Astrocyte (in vitro differentiated cells and primary cell): ENCODE data around the gene MELK. TPM values are rescaled to one million over a fixed set of nuclear protein-coding genes. Genes with fewer than 3 reads are reported as not detected.

Experiments used
- DNase-seq: peaks from one replicate; pipeline ENCODE4 v3.0.0-alpha.2; 2010; ENCODE audit warnings: low read depth
- FAIRE-seq: peaks from 2 replicates; lab custom pipeline; 2011; peaks lifted over from hg19 to GRCh38; lab: Jason Lieb, UNC
- H2AFZ ChIP-seq: 2 replicates; pipeline ENCODE4 v1.6.0; 2012; ENCODE audit warnings: low read depth, low read length, inconsistent platforms
- H3K27ac ChIP-seq: 2 replicates; pipeline ENCODE4 v1.5.1; 2011; ENCODE audit warnings: low read depth, low read length, inconsistent platforms
- H3K27me3 ChIP-seq: 2 replicates; pipeline ENCODE4 v1.6.0; 2011; ENCODE audit warnings: low read length, inconsistent platforms; ENCODE audit not compliant: insufficient read depth
- H3K36me3 ChIP-seq: 2 replicates; pipeline ENCODE4 v1.5.1; 2011; ENCODE audit warnings: low read length, inconsistent platforms; ENCODE audit not compliant: insufficient read depth
- H3K4me1 ChIP-seq: 2 replicates; pipeline ENCODE4 v1.5.1; 2011; ENCODE audit warnings: low read length, inconsistent platforms; ENCODE audit not compliant: insufficient read depth
- H3K4me2 ChIP-seq: 2 replicates; pipeline ENCODE4 v1.6.0; 2012; ENCODE audit warnings: low read length, inconsistent platforms
- H3K4me3 ChIP-seq: 2 replicates; pipeline ENCODE4 v1.5.1; 2011; ENCODE audit warnings: low read depth, mild to moderate bottlenecking, low read length, inconsistent platforms; ENCODE audit not compliant: insufficient read depth
- H3K79me2 ChIP-seq: 2 replicates; pipeline ENCODE4 v1.6.0; 2012; ENCODE audit warnings: mild to moderate bottlenecking, low read length, inconsistent platforms; ENCODE audit not compliant: insufficient read depth
- H3K9ac ChIP-seq: 2 replicates; pipeline ENCODE4 v1.6.0; 2012; ENCODE audit warnings: mild to moderate bottlenecking, low read length, inconsistent platforms
- H3K9me3 ChIP-seq: 2 replicates; pipeline ENCODE4 v1.5.1; 2012; ENCODE audit warnings: low read depth, mild to moderate bottlenecking, low read length, inconsistent platforms; ENCODE audit not compliant: insufficient read depth
- H4K20me1 ChIP-seq: 2 replicates; pipeline ENCODE4 v1.6.0; 2012; ENCODE audit warnings: low read length, inconsistent platforms; ENCODE audit not compliant: insufficient read depth
- H3K27ac Mint-ChIP-seq: one replicate; pipeline ENCODE4 v1.8.0; 2021; ENCODE audit warnings: mild to moderate bottlenecking, mixed read lengths; ENCODE audit not compliant: unreplicated experiment
- H3K27me3 Mint-ChIP-seq: one replicate; pipeline ENCODE4 v1.8.0; 2021; ENCODE audit warnings: low read depth, mixed read lengths; ENCODE audit not compliant: unreplicated experiment
- H3K36me3 Mint-ChIP-seq: one replicate; pipeline ENCODE4 v1.8.0; 2021; ENCODE audit warnings: low read depth, mixed read lengths; ENCODE audit not compliant: unreplicated experiment
- H3K4me1 Mint-ChIP-seq: one replicate; pipeline ENCODE4 v1.8.0; 2021; ENCODE audit warnings: low read depth, mixed read lengths; ENCODE audit not compliant: unreplicated experiment
- H3K4me3 Mint-ChIP-seq: one replicate; pipeline ENCODE4 v1.8.0; 2021; ENCODE audit warnings: mild to moderate bottlenecking, moderate library complexity, mixed read lengths; ENCODE audit not compliant: unreplicated experiment
- H3K9me3 Mint-ChIP-seq: one replicate; pipeline ENCODE4 v1.8.0; 2021; ENCODE audit warnings: mild to moderate bottlenecking, mixed read lengths; ENCODE audit not compliant: unreplicated experiment
- EZH2 ChIP-seq: IDR thresholded peaks from 2 replicates; pipeline ENCODE4 v1.6.1; 2012; ENCODE audit warnings: mild to moderate bottlenecking, low read length, inconsistent platforms; ENCODE audit not compliant: insufficient read depth
- total RNA-seq: library from RNA; stranded (reverse); gene quantifications from 2 replicates; pipeline ENCODE4 v1.2.1, GENCODE V29; 2021
- TF ChIP-seq, protein P1 (sequence below): IDR thresholded peaks from 2 replicates; pipeline ENCODE4 v1.5.1; 2011; ENCODE audit warnings: low read depth, mild to moderate bottlenecking, inconsistent platforms, low read length, moderate library complexity; ENCODE audit not compliant: insufficient read depth

The MELK gene
- total RNA-seq, 1 donor from 2014 or later: 12.3 TPM

GRCh38 chr9:36535107-36535506 is 37.6 kb upstream of the MELK start:
- Mint-ChIP-seq H3K27ac (no peak overlapping the region), H3K4me1 (no peaks in the 10 kb centered on the region), H3K4me3 (no peak overlapping the region), H3K36me3 (peaks cover 3% of the 10 kb centered on the region), H3K27me3 (peaks cover 15% of the 10 kb centered on the region), H3K9me3 (peaks cover 6% of the 10 kb centered on the region)
- H3K4me2 ChIP-seq: no peak overlapping the region
- H3K9me3 ChIP-seq: no peaks in the 10 kb centered on the region
- TF ChIP-seq, protein P1, sequence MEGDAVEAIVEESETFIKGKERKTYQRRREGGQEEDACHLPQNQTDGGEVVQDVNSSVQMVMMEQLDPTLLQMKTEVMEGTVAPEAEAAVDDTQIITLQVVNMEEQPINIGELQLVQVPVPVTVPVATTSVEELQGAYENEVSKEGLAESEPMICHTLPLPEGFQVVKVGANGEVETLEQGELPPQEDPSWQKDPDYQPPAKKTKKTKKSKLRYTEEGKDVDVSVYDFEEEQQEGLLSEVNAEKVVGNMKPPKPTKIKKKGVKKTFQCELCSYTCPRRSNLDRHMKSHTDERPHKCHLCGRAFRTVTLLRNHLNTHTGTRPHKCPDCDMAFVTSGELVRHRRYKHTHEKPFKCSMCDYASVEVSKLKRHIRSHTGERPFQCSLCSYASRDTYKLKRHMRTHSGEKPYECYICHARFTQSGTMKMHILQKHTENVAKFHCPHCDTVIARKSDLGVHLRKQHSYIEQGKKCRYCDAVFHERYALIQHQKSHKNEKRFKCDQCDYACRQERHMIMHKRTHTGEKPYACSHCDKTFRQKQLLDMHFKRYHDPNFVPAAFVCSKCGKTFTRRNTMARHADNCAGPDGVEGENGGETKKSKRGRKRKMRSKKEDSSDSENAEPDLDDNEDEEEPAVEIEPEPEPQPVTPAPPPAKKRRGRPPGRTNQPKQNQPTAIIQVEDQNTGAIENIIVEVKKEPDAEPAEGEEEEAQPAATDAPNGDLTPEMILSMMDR: no peak
- no peak for TF ChIP-seq EZH2
- H3K79me2 ChIP-seq: no peaks in the 10 kb centered on the region
- DNase-seq: no peak
- no peak overlapping the region for H3K9ac ChIP-seq
- H3K4me1 ChIP-seq: no peaks in the 10 kb centered on the region
- H4K20me1 ChIP-seq: no peaks in the 10 kb centered on the region
- no peak overlapping the region for H3K27ac ChIP-seq
- H3K4me3 ChIP-seq: no peak overlapping the region
- no peaks in the 10 kb centered on the region for H3K36me3 ChIP-seq
- no peak overlapping the region for H2AFZ ChIP-seq
- no peak for FAIRE-seq
- H3K27me3 ChIP-seq: peaks cover 2% of the 10 kb centered on the region

GRCh38 chr9:36537861-36538260 is 34.8 kb upstream of the MELK start:
- H3K4me1 Mint-ChIP-seq: no peaks in the 10 kb centered on the region
- H3K27ac Mint-ChIP-seq: no peak overlapping the region
- H3K27me3 ChIP-seq: no peaks in the 10 kb centered on the region
- peaks cover 6% of the 10 kb centered on the region for H3K9me3 Mint-ChIP-seq
- H3K27me3 Mint-ChIP-seq: peaks cover 5% of the 10 kb centered on the region
- no peaks in the 10 kb centered on the region for H3K9me3 ChIP-seq
- H3K4me1 ChIP-seq: no peaks in the 10 kb centered on the region
- TF ChIP-seq EZH2: no peak
- TF ChIP-seq, protein P1: no peak
- FAIRE-seq (no peak), DNase-seq (no peak)
- no peak overlapping the region for H2AFZ ChIP-seq
- no peak overlapping the region for H3K4me3 Mint-ChIP-seq
- H3K4me2 ChIP-seq: no peak overlapping the region
- H3K9ac ChIP-seq: no peak overlapping the region
- H3K79me2 ChIP-seq: no peaks in the 10 kb centered on the region
- no peaks in the 10 kb centered on the region for H3K36me3 ChIP-seq
- no peak overlapping the region for H3K4me3 ChIP-seq
- no peaks in the 10 kb centered on the region for H4K20me1 ChIP-seq
- peaks cover 3% of the 10 kb centered on the region for H3K36me3 Mint-ChIP-seq
- H3K27ac ChIP-seq: no peak overlapping the region

DNA sequence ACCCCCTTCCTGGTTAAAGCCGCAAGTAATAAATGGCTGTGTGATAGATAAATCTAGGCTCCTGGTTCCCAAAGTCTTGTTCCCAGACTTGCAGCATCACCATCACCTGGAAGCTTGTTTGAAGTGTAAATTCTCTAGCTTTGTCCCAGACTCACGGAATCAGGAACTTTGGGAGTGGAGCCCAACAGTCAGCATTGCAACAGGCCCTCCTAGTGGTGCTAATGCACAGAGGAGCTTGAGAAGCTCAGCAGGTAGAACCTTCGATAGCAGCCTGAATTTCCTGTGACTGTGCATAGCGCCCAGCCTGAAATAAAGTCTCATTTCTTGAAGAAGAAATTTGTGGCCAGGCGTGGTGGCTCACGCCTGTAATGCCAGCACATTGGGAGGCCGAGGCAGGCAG is 30.3 kb upstream of the MELK start:
- no peak overlapping the region for H3K4me3 ChIP-seq
- FAIRE-seq: no peak
- no peak overlapping the region for H2AFZ ChIP-seq
- H3K4me2 ChIP-seq: no peak overlapping the region
- Mint-ChIP-seq H3K9me3 (no peaks in the 10 kb centered on the region), H3K27ac (no peak overlapping the region), H3K27me3 (no peaks in the 10 kb centered on the region), H3K4me1 (no peaks in the 10 kb centered on the region), H3K36me3 (no peaks in the 10 kb centered on the region), H3K4me3 (no peak overlapping the region)
- no peaks in the 10 kb centered on the region for H3K36me3 ChIP-seq
- H3K79me2 ChIP-seq: no peaks in the 10 kb centered on the region
- no peaks in the 10 kb centered on the region for H3K4me1 ChIP-seq
- DNase-seq: no peak
- no peak overlapping the region for H3K9ac ChIP-seq
- H3K27ac ChIP-seq: no peak overlapping the region
- no peaks in the 10 kb centered on the region for H4K20me1 ChIP-seq
- TF ChIP-seq EZH2: no peak
- TF ChIP-seq, protein P1: no peak
- H3K27me3 ChIP-seq: no peaks in the 10 kb centered on the region
- H3K9me3 ChIP-seq: no peaks in the 10 kb centered on the region
